ENCODE measurements around the gene OLIG1.

The OLIG1 gene

GRCh38 chr21:33059380-33059841 lies 10.5 kb upstream of the OLIG1 start:
- no peak for DNase-seq (ENCODE audit: extremely low read depth in 1 of 2, low read depth in 1 of 2)

GRCh38 chr21:33061233-33061632 lies 8.7 kb upstream of the OLIG1 start:
- DNase-seq (ENCODE audit: extremely low read depth in 1 of 2, low read depth in 1 of 2), result no peak

- DNase-seq (ENCODE audit: extremely low read depth in 1 of 2, low read depth in 1 of 2), result no peak
These were observed 6.5 kb upstream of the OLIG1 start for GRCh38 chr21:33063375-33063883.

- no peak for DNase-seq (ENCODE audit: extremely low read depth in 1 of 2, low read depth in 1 of 2)
These were observed 5.9 kb upstream of the OLIG1 start for GRCh38 chr21:33063907-33064622.

DNA sequence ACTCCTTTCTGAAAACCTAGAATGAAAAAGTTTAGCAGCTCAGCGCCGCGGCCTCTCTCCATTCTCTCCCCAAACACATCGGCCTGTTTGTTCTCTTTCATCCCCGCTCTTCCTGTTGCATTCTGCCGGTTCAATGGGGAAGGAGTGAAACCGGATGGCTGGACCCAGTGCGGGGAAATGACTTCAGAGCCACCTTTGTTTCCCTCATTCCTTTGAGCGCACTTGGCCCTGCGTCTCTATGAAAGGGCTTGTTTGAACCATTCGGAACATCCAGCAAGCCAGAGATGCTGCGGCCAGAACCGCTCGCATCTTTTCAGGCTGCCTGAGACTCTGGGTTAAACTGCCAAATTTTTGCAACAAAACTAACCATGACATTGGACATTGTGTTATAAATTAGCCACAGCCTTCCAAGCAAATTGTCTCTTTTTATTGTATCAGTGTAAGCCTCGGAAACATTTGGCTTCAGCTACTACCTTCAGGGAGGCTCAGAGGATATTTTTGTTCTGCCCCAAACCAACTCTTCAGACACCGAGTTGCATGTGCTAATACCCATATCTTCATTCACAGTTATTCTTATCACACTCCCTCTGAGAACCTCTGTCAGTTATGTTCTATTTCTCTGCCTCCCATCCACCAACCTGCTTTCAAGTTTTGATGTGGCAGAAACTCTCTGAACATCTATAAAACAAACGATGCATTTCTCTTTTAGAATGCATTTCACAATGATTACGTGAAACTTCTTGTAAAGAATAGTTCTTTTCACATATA lies 5.1 kb upstream of the OLIG1 start:
- DNase-seq (ENCODE audit: extremely low read depth in 1 of 2, low read depth in 1 of 2), result no peak

GRCh38 chr21:33067043-33067442 lies 2.9 kb upstream of the OLIG1 start:
- DNase-seq (ENCODE audit: extremely low read depth in 1 of 2, low read depth in 1 of 2), result no peak

DNA sequence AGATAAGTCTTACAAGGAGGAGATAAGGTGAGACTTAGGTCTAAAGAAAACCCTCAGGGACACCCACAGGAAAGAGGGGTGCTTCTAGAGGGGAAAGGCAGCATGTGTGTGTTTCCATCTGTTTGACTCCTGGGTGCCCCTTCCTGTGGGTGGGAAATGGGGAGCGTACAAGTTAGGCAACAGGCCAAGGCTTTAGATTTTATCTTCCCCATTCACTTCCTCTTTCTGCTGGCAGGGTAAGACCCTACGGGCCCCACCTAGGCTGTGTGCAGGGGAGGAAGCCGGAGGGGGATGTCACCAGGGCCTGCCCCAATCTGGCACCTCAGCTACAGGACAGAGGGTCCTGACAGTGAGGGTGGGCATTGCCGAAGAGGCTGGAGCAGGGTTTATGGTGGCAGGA lies 2.5 kb upstream of the OLIG1 start:
- no peak for DNase-seq (ENCODE audit: extremely low read depth in 1 of 2, low read depth in 1 of 2)

DNA sequence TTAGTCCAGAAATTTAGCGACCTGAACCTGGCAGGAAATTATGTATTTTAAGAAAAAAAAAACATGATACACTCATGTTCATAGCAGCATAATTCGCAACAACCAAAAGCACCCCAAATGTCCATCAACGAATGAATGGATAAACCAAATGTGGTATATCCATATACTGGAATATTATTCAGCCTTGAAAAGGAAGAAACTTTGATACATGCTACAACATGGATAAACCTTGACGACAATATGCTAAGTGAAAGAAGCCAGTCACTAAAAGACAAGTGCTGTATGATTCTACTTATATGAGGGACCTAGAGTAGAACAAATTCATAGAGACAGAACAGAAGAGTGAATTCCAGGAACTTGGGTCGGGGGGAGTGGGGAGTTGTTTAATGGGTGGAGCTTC lies 698 bp upstream of the OLIG1 start:
- no peak for DNase-seq (ENCODE audit: extremely low read depth in 1 of 2, low read depth in 1 of 2)

DNA sequence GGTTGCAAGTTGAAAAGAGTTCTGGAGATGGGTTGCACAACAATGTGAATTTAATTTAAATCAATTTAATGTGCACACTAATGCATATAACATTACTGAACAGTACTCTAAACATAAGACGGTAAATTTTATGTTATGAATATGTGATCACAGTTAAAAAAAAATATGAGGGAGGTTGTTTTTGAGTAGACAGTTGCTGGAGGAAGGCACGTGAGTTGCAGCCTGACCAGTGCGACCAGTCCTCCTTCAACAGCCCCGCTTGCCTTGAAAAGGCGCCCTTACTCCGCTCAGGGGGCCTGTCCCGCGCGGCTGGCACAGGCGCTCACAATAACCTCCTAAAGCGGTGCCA lies 322 bp upstream of the OLIG1 start:
- no peak for DNase-seq (ENCODE audit: extremely low read depth in 1 of 2, low read depth in 1 of 2)

DNA sequence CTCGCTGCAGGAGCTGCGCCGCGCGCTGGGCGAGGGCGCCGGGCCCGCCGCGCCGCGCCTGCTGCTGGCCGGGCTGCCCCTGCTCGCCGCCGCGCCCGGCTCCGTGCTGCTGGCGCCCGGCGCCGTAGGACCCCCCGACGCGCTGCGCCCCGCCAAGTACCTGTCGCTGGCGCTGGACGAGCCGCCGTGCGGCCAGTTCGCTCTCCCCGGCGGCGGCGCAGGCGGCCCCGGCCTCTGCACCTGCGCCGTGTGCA lies 730 bp downstream of the OLIG1 start:
- DNase-seq (ENCODE audit: extremely low read depth in 1 of 2, low read depth in 1 of 2), result no peak

DNA sequence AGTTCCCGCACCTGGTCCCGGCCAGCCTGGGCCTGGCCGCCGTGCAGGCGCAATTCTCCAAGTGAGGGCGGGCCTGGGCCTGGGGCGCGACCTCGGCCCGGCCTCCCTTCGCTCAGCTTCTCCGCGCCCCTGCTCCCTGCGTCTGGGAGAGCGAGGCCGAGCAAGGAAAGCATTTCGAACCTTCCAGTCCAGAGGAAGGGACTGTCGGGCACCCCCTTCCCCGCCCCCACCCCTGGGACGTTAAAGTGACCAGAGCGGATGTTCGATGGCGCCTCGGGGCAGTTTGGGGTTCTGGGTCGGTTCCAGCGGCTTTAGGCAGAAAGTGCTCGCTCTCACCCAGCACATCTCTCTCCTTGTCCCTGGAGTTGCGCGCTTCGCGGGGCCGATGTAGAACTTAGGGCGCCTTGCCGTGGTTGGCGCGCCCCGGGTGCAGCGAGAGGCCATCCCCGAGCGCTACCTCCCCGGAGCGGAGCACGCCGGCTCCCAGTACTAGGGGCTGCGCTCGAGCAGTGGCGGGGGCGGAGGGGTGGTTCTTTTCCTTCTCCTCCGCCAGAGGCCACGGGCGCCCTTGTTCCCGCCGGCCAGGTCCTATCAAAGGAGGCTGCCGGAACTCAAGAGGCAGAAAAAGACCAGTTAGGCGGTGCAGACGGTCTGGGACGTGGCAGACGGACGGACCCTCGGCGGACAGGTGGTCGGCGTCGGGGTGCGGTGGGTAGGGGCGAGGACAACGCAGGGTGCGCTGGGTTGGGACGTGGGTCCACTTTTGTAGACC lies 1.2 kb downstream of the OLIG1 start:
- no peak for DNase-seq (ENCODE audit: extremely low read depth in 1 of 2, low read depth in 1 of 2)

GRCh38 chr21:33071770-33072306 lies 1.9 kb downstream of the OLIG1 start:
- no peak for DNase-seq (ENCODE audit: extremely low read depth in 1 of 2, low read depth in 1 of 2)

GRCh38 chr21:33073636-33074035 lies 3.7 kb downstream of the OLIG1 start:
- no peak for DNase-seq (ENCODE audit: extremely low read depth in 1 of 2, low read depth in 1 of 2)

GRCh38 chr21:33075128-33075527 lies 5.2 kb downstream of the OLIG1 start:
- no peak for DNase-seq (ENCODE audit: extremely low read depth in 1 of 2, low read depth in 1 of 2)

- no peak for DNase-seq (ENCODE audit: extremely low read depth in 1 of 2, low read depth in 1 of 2)
These were observed 5.8 kb downstream of the OLIG1 start for GRCh38 chr21:33075596-33076195.

- DNase-seq (ENCODE audit: extremely low read depth in 1 of 2, low read depth in 1 of 2), result no peak
These were observed 6.8 kb downstream of the OLIG1 start for GRCh38 chr21:33076600-33077329.

GRCh38 chr21:33078907-33079582 lies 9.1 kb downstream of the OLIG1 start:
- DNase-seq (ENCODE audit: extremely low read depth in 1 of 2, low read depth in 1 of 2), result peak in 1 of 2 donors; percentile 10

- no peak for DNase-seq (ENCODE audit: extremely low read depth in 1 of 2, low read depth in 1 of 2)
These were observed 10.4 kb downstream of the OLIG1 start for GRCh38 chr21:33080376-33080775.

- no peak for DNase-seq (ENCODE audit: extremely low read depth in 1 of 2, low read depth in 1 of 2)
These were observed 10.8 kb downstream of the OLIG1 start for GRCh38 chr21:33080776-33081175.

GRCh38 chr21:33088384-33088783 lies 18.4 kb downstream of the OLIG1 start:
- no peak for DNase-seq (ENCODE audit: extremely low read depth in 1 of 2, low read depth in 1 of 2)
